ENCODE measurements around the gene HOXB13.
A peak's percentile ranks its signal among the peaks of the same experiment; 100 is the strongest.
"Not testable (repeated sequence)": the region's sequence is repeated elsewhere in the genome, so short reads cannot be mapped to it uniquely, and the experiment has no call there.

Gene HOXB13

GRCh38 chr17:48726916-48727286 lies 1.6 kb downstream of the HOXB13 start:
- DNase-seq (ENCODE audit: low read depth in 2 of 2) = no peak

DNA sequence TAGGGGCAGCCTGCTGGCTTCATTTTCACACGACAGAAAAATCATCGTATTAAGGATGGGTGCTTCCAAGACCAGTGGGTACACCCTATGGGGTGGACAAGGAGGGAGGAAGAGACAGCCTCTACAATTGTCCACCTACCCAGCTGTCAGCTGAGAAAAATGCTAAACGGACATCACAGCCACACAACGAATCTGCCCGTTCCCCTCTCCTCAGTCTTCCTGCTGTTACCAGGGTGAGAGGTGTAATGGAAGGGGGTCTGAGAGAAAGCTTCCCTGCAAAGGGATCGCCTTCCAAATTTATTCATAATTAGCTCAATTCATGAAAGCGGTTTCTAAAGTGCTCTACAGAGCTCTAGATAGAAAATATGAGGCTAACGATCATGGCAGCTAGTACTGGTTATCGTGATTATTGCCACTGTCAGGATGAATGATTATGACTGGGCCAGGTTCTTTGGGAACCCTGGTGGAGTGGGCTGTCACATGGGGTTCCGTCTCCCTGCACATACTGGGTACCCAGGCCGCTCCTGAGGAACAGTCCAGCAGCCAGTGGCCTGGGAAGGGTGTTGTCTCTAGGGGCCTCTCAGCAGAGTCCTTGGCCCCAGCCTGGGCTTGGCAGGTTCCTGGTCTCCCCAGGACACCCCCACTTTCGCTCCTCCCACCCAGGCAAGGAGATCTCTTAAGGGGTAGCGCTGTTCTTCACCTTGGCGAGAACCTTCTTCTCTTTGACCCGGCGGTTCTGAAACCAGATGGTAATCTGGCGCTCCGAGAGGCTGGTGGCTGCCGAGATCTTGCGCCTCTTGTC lies 2.2 kb downstream of the HOXB13 start:
- DNase-seq (ENCODE audit: low read depth in 2 of 2) = no peak

- no peak for DNase-seq (ENCODE audit: low read depth in 2 of 2)
Observed at GRCh38 chr17:48725288-48726064, 3.1 kb downstream of the HOXB13 start.

DNA sequence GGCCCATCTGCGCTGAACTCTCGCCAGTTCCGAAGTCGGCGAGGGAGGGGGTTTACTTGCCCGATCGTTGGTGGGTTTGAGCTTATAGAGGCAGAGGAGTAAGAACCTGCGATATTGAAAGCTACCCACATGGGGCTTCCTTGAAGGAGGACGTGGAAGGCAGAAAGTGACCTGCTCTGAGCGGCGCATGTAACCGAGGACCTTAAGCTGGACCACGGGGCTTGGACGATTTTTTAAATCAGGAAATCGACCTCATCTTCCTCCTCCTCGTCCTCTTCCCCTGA lies 3.6 kb downstream of the HOXB13 start:
- DNase-seq (ENCODE audit: low read depth in 2 of 2) = no peak

- peak; percentile 71 to 77 for DNase-seq (ENCODE audit: low read depth in 2 of 2)
Observed at GRCh38 chr17:48724251-48725003, 4.1 kb downstream of the HOXB13 start.

GRCh38 chr17:48723423-48724250 lies 4.9 kb downstream of the HOXB13 start:
- no peak for DNase-seq (ENCODE audit: low read depth in 2 of 2)

- DNase-seq (ENCODE audit: low read depth in 2 of 2) = no peak
Observed at GRCh38 chr17:48722915-48723422, 5.6 kb downstream of the HOXB13 start, which contains the start of gene PRAC2. Gene PRAC2 (plus strand): TSS chr17:48723185. CDS start chr17:48724411, 1,226 bp downstream.

DNA sequence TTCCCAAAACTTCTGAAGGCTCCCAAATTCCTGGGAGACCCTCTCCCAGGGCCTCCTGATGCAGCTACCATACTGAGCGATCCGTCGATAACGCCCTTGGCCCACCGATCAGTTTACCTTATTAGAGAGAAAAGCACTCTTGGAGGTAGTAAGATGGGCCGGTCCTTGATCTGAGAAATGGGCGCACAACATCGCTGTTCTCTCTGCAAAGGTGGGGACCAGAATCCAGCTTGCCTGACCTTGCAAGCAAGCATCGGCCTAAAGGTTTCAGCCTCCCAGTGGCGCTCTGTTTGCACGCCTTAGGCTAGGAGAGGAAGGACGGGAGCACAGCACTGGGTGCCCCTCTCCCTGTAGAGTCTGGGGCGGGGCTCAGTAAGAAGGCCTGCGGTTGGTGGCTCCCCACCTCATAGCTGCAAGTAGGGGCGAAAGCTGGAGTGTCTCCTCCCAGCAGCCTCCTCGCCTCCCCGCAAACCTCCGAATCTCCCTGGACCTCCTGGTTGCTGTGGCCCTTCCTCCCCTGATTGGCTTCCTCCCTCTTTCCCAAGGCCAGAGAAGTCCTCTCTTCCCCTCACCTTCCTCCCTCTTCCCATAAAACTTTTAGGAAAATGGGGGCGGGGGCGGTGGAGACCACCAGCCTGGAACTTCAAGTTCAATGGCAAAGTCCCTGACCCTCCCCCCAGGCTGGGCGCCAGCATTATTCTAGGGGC lies 6.2 kb downstream of the HOXB13 start, which contains the start of gene PRAC1:
TSS of gene PRAC1 (minus strand) at position 318 of the 707 bp plus-strand sequence. CDS start at position 192, 126 bp downstream.
- no peak for DNase-seq (ENCODE audit: low read depth in 2 of 2)

GRCh38 chr17:48721009-48721402 lies 7.5 kb downstream of the HOXB13 start:
- DNase-seq (ENCODE audit: low read depth in 2 of 2) = no peak

DNA sequence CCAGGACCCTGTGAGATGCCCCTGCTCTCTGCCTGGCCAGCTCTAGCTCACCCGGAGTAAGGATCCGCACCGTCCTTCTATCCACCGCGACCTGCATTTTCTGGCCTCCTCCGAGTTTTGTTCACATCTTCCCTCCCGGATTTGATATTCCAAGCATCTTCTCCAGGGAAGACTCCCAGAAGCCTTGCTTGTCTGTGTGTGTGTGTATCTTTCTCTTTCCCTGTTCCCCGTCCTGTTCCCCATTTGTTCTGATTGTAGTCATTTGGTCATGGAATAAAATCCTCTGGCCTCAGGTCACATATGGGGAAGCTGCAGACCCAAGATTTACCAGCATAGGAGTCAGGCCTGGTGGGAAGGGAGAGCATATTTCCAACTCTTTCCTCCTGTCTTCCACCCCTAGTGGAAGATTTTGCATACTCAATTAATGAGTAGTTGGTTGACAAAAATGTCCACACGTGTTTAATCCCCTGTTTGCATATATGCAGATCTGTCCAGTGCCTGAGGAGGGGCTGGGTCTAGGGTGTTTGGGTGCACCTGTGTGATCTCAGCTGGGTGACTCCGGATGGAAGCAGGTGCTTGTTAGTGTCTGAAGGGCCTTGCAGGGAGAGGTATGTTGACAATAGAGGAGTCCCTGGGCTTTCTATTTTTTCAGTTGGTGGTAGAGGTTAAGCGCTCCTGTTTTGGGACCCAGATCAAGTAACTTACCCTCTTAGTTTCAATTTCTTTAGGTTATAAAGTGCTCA lies 8.1 kb downstream of the HOXB13 start:
- no peak for DNase-seq (ENCODE audit: low read depth in 2 of 2)

DNA sequence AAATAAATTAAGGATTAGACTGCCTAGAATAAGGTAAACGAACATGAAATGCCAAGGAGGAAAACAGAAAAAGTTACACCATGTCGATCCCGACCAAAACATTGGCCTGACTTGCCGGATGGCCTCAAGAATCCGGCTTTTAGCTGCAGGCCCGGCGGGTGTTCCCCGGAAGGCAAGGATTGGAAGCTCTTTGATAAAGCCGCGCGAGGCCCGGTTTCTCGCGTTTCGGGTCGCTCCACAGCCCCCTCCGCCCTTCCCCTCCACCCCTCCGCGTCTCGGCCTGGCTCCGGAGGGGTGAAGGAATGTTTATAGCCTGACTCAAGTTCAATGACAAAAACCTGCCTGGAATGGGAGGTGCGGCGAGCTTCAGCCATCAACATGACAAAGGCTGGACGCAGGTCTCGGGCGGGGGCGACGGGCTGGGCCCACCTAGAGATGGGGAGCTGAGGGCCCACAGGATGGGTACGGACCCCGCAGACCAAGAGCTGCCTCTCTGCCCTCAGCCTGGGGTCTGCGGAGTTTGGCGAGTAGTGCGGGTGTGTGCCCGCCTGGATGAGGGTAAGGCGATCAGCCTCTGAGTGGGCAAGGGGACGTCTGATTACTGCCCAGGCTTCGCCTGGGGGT lies 8.8 kb downstream of the HOXB13 start:
- DNase-seq (ENCODE audit: low read depth in 2 of 2) = no peak

GRCh38 chr17:48718761-48719641 lies 9.5 kb downstream of the HOXB13 start:
- DNase-seq (ENCODE audit: low read depth in 2 of 2) = no peak

GRCh38 chr17:48718227-48718760 lies 10.3 kb downstream of the HOXB13 start:
- DNase-seq (ENCODE audit: low read depth in 2 of 2) = no peak

DNA sequence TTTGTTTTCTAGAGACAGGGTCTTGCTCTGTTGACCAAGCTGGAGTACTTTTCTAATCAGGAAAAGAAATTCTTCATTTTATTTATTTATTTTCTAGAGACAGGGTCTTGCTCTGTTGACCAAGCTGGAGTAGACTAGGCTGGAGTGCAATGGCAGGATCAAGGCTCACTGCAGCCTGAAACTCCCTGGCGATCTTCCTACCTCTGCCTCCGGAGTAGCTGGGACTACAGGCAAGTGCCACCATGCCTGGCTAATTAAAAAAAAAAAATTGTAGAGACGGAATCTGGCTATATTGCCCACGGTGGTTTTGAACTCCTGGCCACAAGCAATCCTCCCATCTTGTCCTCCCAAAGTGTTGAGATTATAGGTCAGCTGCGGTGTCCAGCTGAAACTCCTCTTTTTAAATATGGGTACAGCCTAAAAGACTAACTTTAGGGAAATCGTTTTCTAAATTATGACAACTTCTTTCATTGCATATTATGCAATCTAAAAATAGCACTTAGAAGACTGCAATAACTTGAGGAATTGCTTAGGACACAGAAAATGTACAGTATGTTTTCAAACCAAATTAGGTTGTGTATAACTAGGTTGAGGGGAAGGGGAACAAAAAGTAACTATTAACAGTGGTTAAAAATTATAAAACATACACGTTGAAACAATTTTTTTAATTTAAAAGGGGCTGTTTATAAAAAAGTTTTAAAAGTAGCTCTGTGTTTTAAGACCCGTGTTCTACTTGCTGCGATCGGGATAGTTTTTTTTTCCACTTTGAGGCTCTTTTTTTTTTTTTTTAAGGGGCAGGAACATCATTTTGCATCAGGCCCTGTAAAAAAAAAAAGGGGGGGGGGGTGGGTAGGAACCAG lies 11.0 kb downstream of the HOXB13 start:
- no peak for DNase-seq (ENCODE audit: low read depth in 2 of 2)

- not testable (repeated sequence) for DNase-seq (ENCODE audit: low read depth in 2 of 2)
Observed at GRCh38 chr17:48716549-48716948, 12.0 kb downstream of the HOXB13 start.

DNA sequence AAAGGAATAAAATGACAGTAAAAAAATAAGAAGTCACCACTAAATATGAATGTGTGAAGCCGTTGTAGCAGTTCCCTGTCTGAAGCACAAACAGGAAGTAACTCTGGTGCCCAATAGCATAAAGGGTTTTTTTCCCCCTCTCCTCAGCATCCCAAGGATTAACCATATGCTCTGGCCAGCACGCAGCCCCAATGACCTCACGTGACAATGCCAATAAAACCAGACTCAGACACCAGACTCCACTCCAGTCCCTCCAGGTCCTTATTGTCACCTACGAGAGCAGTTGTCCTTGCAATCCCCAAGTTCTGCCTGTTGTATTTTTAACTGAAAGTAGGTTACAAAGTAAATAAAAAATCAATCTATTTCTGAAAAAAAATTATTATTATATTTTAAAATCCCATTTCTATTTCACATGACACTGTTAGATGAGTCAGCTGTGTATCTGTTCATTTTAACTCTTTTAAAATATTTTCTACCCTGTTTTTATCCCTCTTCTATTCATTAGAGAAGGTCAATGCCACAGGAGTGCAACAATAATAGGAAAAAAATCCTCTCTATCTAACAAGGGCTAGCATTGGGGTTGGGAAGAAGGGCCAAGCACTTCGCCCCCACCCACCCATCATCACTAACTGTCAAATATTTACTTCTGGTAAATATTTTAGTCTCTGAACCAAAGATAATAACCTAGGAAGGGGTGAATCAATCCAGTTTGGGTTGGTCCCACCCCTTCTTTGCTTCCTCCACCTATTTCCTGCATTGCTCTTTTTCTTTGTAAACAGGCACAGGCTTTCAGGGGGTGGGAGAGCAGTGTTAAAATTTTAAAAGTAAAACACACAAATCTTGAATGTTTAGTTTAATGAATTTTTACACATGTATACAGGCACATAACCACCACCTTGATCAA lies 12.8 kb downstream of the HOXB13 start:
- DNase-seq (ENCODE audit: low read depth in 2 of 2) = no peak
